Heart left ventricle (tissue), 13 donors: ENCODE measurements around the gene FOXM1.

Experiments used
- CTCF ChIP-seq, 12 donors: fragments of 200-600 bp; sonication (generic) in 4 of 12; IDR thresholded peaks; one replicate each; pipeline versions ENCODE4 v1.5.0 to v1.8.0; 2018 to 2022; ENCODE audit warnings: antibody characterized with exemption in 12 of 12, mild to moderate bottlenecking in 5 of 12
- POLR2A ChIP-seq, 2 donors: fragments of 450-650 bp; IDR thresholded peaks; one replicate each; pipeline ENCODE4 v1.6.1; 2017; ENCODE audit warnings: antibody characterized with exemption in 2 of 2, mild to moderate bottlenecking in 2 of 2, moderate library complexity in 2 of 2
- donor health status: ischemic (EF 13 %, LVEDD 7.1; RV severe dilation, severe dysfunction).
- donor health status: DM: no; HTN: yes; CAD: no.
- donor health status: DM: no; HTN: no; CAD: no.
- donor health status: ischemic (EF 25% LVEDD 6.9; RV normal size, moderate dysfunction).
- donor health status: ischemic (EF 25% LVEDD 5.7; RV mildly dilated, moderate dysfunction).
- donor health status: ischemic (EF 35%, LVEDD 5.7; RV mildly dilated, moderate dysfunction).
- donor health status: nonischemic (EF 11% LVEDD 7.7; RV severe dilation, severe dysfunction).
- donor health status: DM: yes; HTN: yes; CAD: no.
- donor health status: PGD.
- donor health status: ischemic (EF 29% LVEDD 5.4; RV normal size, mild dysfunction).
- donor health status: nonischemic (EF 23%, LVEDD 6.1; RV moderate dilation, normal function).

GRCh38 chr12:2890388-2891239 is 13.6 kb upstream of the FOXM1 start, which contains the start of gene TULP3:
- TF ChIP-seq CTCF (IDR thresholded peaks at IDR 0.05) (peak in 4 of 12 donors; percentile 22 to 36 (median 30)), POLR2A (IDR thresholded peaks at IDR 0.05) (peak in 1 of 2 donors; percentile 85)
